GM12801 (cell line): ENCODE data around the gene CCDC181.

Source experiments
- CTCF ChIP-seq: IDR thresholded peaks from one replicate; pipeline ENCODE4 v1.5.1; 2011; ENCODE audit warnings: control low read depth; ENCODE audit not compliant: insufficient read length; ENCODE audit errors: extremely low read depth

Gene CCDC181

GRCh38 chr1:169465281-169465680, 38.0 kb upstream of the CCDC181 start:
- no peak for TF ChIP-seq CTCF

GRCh38 chr1:169462385-169462784, 35.1 kb upstream of the CCDC181 start:
- TF ChIP-seq CTCF, result no peak

- no peak for TF ChIP-seq CTCF
Measured at GRCh38 chr1:169461390-169462000, 34.2 kb upstream of the CCDC181 start.

- TF ChIP-seq CTCF, result no peak
Measured at GRCh38 chr1:169460191-169460833, 33.0 kb upstream of the CCDC181 start.

- TF ChIP-seq CTCF, result no peak
Measured at GRCh38 chr1:169457443-169457842, 30.2 kb upstream of the CCDC181 start.

- TF ChIP-seq CTCF, result no peak
Measured at GRCh38 chr1:169456029-169456428, 28.8 kb upstream of the CCDC181 start.

- TF ChIP-seq CTCF, result no peak
Measured at GRCh38 chr1:169452921-169453320, 25.6 kb upstream of the CCDC181 start.
